Measurements from ENCODE around the gene KCTD8. TPM values are rescaled to one million over a fixed set of nuclear protein-coding genes. Genes with fewer than 3 reads are reported as not detected.

KCTD8 gene
- polyA plus RNA-seq (2012; ENCODE audit: insufficient read depth, insufficient read length, low read depth): not detected

DNA sequence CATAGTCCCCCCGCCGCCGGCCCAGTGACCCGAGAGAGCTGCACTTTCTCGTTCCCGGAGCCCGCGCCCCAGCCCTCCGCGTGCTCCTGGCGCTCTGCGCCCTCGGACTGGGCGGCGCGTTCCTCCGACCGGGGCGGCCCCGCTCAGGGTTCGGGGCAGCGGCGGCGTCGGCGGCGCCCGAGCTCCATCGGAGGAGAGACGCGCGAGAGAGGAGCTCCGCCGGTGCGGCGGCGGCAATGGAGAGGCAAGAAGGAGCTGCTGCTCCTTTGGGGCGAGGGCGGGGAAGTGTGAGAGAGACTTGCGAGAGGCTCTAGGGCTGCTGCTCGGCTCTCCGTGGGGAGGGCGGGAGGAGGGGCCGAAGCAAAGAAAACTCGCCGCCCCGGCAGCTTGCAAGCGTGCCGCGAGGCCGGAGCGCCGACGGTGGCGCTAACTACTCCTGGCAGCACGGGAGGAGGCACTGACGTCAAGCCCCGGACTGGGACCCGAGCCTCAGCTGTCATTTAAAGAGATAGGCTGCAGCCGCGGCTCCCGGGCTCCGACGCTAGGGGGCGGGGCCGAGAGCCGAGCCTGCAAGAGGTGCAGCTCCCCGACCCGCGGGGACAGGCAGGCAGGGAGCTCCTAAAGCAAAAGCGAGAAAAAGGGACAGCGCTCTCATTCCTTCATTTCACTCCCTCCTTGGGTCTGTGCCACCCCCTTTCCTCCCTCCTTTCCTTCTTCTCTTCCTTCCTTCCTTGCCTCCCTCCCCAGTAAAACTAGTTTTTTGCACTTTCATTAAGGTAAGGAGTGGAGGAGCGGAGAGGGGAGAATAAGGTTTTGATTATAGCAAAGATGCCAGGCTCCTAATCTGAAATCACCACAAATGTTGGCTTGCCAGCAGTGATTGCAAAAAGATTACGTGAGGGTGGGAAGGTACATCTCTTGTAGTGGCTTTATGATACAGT lies at the start of gene KCTD8:
KCTD8 (minus strand) TSS at position 289 of the 941 bp plus-strand sequence.
- H3K4me3 ChIP-seq (ENCODE audit: low read depth, low read length): peak within 1 kb of the TSS; percentile 60
- H3K4me1 ChIP-seq: no peaks in the 10 kb centered on the region
- H3K36me3 ChIP-seq: no peaks in the 10 kb centered on the region
- TF ChIP-seq, protein P1, sequence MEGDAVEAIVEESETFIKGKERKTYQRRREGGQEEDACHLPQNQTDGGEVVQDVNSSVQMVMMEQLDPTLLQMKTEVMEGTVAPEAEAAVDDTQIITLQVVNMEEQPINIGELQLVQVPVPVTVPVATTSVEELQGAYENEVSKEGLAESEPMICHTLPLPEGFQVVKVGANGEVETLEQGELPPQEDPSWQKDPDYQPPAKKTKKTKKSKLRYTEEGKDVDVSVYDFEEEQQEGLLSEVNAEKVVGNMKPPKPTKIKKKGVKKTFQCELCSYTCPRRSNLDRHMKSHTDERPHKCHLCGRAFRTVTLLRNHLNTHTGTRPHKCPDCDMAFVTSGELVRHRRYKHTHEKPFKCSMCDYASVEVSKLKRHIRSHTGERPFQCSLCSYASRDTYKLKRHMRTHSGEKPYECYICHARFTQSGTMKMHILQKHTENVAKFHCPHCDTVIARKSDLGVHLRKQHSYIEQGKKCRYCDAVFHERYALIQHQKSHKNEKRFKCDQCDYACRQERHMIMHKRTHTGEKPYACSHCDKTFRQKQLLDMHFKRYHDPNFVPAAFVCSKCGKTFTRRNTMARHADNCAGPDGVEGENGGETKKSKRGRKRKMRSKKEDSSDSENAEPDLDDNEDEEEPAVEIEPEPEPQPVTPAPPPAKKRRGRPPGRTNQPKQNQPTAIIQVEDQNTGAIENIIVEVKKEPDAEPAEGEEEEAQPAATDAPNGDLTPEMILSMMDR (IDR thresholded peaks at IDR 0.05; ENCODE audit: low read depth, low read length): peak; percentile 73
- no peaks in the 10 kb centered on the region for H3K9me3 ChIP-seq
- peaks cover 59% of the 10 kb centered on the region for H3K27me3 ChIP-seq
- peak; percentile 90 for DNase-seq

DNA sequence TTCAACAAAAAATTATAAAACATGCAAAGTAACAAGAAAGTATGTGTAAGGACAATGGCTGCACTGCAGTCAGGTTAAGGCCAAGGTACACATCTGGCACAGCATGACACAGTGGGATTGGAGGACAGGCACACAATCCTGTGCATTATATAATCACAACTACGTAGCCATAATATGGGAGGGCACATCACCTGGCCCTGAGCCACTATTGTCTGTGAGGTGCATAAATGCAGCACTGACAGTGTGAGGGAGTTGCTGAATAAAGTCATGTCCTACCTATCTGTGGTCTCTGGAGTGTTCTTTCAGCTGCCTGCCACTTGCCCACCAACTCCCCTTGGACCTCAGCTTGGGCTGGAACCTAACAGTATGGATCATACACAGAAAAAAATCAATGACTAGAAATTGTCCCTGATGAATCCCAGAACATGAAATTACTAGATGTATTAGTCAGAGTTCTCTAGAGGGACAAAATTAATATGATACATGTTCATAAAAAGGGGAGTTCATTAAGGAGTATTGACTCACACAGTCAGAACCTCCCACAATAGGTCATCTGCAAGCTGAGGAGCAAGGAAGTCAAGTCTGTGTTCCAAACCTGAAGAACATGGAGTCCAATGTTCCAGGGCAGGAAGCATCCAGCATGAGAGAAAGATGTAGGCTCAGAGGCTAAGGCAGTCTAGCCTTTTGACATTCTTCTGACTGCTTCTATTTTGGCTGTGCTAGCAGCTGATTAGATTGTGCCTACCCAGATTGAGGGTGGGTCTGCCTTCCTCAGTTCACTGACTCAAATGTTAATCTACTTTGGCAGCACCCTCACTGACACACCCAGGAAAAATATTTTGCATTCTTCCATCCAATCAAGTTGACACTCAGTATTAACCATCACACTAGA lies 46.4 kb upstream of the KCTD8 start:
- Histone ChIP-seq H3K27me3 (no peaks in the 10 kb centered on the region), H3K9me3 (no peaks in the 10 kb centered on the region), H3K36me3 (no peaks in the 10 kb centered on the region), H3K4me3 (ENCODE audit: low read depth, low read length) (no peak overlapping the region), H3K4me1 (no peaks in the 10 kb centered on the region)
- no peak for DNase-seq
- TF ChIP-seq, protein P1 (IDR thresholded peaks at IDR 0.05; ENCODE audit: low read depth, low read length): no peak

DNA sequence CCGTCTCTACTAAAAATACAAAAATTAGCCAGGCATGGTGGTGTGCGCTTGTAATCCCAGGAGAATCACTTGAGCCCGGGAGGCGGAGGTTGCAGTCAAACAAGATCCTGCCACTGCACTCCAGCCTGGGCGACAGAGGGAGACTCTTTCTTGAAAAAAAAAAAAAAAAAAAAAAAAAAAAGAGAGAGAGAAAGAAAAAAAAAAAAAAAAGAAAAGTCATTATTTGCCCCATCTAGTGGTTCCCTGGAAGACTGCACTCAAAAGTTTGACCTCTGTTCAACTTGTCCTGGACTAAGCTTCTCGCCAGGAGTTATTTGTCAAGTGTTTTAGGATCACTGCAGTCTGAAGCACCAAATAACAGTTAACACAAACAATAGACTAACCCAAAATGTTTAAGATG lies 45.3 kb upstream of the KCTD8 start:
- no peak for DNase-seq
- H3K9me3 ChIP-seq: no peaks in the 10 kb centered on the region
- no peaks in the 10 kb centered on the region for H3K27me3 ChIP-seq
- H3K4me3 ChIP-seq (ENCODE audit: low read depth, low read length): no peak overlapping the region
- H3K36me3 ChIP-seq: no peaks in the 10 kb centered on the region
- no peaks in the 10 kb centered on the region for H3K4me1 ChIP-seq
- TF ChIP-seq, protein P1 (IDR thresholded peaks at IDR 0.05; ENCODE audit: low read depth, low read length): peak; percentile 49

DNA sequence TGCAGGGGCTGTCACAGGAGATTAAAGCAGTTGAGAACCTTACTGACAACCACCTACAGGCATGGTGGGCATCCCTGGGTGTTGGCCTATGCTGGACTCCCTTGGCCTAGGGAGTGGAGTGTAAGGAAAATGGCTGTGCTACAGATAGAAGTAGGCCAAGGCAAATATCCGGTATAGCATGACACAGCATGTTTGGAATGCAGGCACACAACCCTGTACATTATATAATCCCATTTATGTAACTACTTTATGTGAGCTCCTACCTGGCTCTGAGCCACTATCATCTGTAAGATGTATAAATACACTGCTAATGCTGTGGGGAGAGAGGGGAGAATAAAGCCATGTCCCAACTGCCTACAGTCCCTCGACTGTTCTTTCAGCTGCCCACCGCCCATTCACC lies 38.7 kb upstream of the KCTD8 start:
- Histone ChIP-seq H3K27me3 (no peaks in the 10 kb centered on the region), H3K9me3 (no peaks in the 10 kb centered on the region; the same call in 1 of the 2 replicates), H3K4me1 (no peaks in the 10 kb centered on the region), H3K4me3 (ENCODE audit: low read depth, low read length) (no peak overlapping the region), H3K36me3 (no peaks in the 10 kb centered on the region)
- TF ChIP-seq, protein P1 (IDR thresholded peaks at IDR 0.05; ENCODE audit: low read depth, low read length): no peak
- DNase-seq: no peak

DNA sequence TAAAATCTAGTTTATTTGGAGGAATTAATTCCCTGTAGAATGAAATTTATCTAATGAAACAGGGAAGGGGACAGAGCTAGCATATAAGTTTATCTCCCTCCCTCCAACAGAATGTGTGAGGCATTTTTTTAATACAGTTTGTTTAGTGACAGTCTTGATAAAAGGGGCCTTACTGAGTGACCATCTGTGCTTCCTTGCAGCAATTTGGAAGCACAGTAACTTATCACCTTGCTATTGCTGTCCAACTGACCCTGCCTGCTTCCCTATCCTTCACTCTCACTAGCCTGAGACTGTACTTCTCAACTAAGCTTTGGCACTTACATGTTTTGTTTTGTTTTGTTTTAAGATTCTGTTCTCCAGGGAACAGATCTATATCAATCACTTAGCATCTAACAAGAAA lies 31.1 kb upstream of the KCTD8 start:
- no peaks in the 10 kb centered on the region for H3K4me1 ChIP-seq
- H3K4me3 ChIP-seq (ENCODE audit: low read depth, low read length): no peak overlapping the region
- no peaks in the 10 kb centered on the region for H3K27me3 ChIP-seq
- H3K36me3 ChIP-seq: no peaks in the 10 kb centered on the region
- TF ChIP-seq, protein P1 (IDR thresholded peaks at IDR 0.05; ENCODE audit: low read depth, low read length): no peak
- no peaks in the 10 kb centered on the region for H3K9me3 ChIP-seq
- DNase-seq: no peak
